BLaER1 treated with 17β-estradiol and CSF1 and Interleukin-3, amounts not matched to agents 10 nM and 100 nM (cell line): ENCODE measurements around the gene CDCP2.
"Not testable (repeated sequence)": the region's sequence is repeated elsewhere in the genome, so short reads cannot be mapped to it uniquely, and the experiment has no call there.

ENCODE experiments used
- H3K27ac ChIP-seq, 11 experiments: shearing (Covaris generic); formaldehyde crosslinking; 2 replicates each; pipeline ENCODE4 v1.8.1; 2022
- H3K27me3 ChIP-seq, 11 experiments: shearing (Covaris generic); formaldehyde crosslinking; 2 replicates each; pipeline ENCODE4 v1.8.1; 2022
- H3K36me3 ChIP-seq, 11 experiments: shearing (Covaris generic); formaldehyde crosslinking; 2 replicates each; pipeline ENCODE4 v1.8.1; 2022
- H3K4me1 ChIP-seq, 10 experiments: shearing (Covaris generic); formaldehyde crosslinking; 2 replicates each; pipeline ENCODE4 v1.8.1; 2022
- H3K4me2 ChIP-seq, 11 experiments: shearing (Covaris generic); formaldehyde crosslinking; 2 replicates each; pipeline ENCODE4 v1.8.1; 2022
- H3K4me3 ChIP-seq, 10 experiments: shearing (Covaris generic); formaldehyde crosslinking; 2 replicates each; pipeline ENCODE4 v1.8.1; 2022
- H3K9ac ChIP-seq, 11 experiments: shearing (Covaris generic); formaldehyde crosslinking; 2 replicates each; pipeline ENCODE4 v1.8.1; 2022
- H3K9me3 ChIP-seq, 11 experiments: shearing (Covaris generic); formaldehyde crosslinking; replicated peaks in 1 of 11; 2 replicates each; pipeline ENCODE4 v1.8.1; 2022
- H4K20me1 ChIP-seq, 11 experiments: shearing (Covaris generic); formaldehyde crosslinking; 2 replicates each; pipeline ENCODE4 v1.8.1; 2022
- Cebpa-rat ChIP-seq, 11 experiments: shearing (Covaris generic); IDR thresholded peaks; 2 replicates each; pipeline ENCODE4 v1.8.1; 2022

Gene CDCP2

GRCh38 chr1:54109129-54110090 lies 43.4 kb downstream of the CDCP2 start:
- Histone ChIP-seq H3K9ac (no peak overlapping the region), H3K4me1 (peaks cover 0 to 5% (median 0%) of the 10 kb centered on the region in 10 experiments; a peak in 2 of 20 replicates), H3K36me3 (0 out of 22 replicates have a peak, but pooled peaks cover 0 to 7% (median 0%) of the 10 kb centered on the region in 11 experiments), H4K20me1 (no peaks in the 10 kb centered on the region; a peak in 1 of 22 replicates), H3K27me3 (no peaks in the 10 kb centered on the region), H3K9me3 (no peaks in the 10 kb centered on the region), H3K4me3 (no peak overlapping the region), H3K4me2 (no peak overlapping the region), H3K27ac (no peak overlapping the region)
- TF ChIP-seq Cebpa-rat (IDR thresholded peaks at IDR 0.05), result no peak

- Histone ChIP-seq H3K9me3 (peaks cover 0 to 3% (median 0%) of the 10 kb centered on the region in 11 experiments; a peak in 3 of 22 replicates), H3K36me3 (peaks cover 0 to 8% (median 0%) of the 10 kb centered on the region in 11 experiments; a peak in 3 of 22 replicates), H3K4me3 (no peak overlapping the region), H3K4me2 (no peak overlapping the region), H3K27ac (no peak overlapping the region), H4K20me1 (no peaks in the 10 kb centered on the region), H3K27me3 (no peaks in the 10 kb centered on the region), H3K4me1 (peaks cover 0 to 5% (median 0%) of the 10 kb centered on the region in 10 experiments; a peak in 2 of 20 replicates), H3K9ac (no peak overlapping the region)
- TF ChIP-seq Cebpa-rat (IDR thresholded peaks at IDR 0.05), result no peak
Measured at GRCh38 chr1:54108156-54108555, 44.6 kb downstream of the CDCP2 start.

GRCh38 chr1:54107131-54107530 lies 45.7 kb downstream of the CDCP2 start:
- H3K4me1 ChIP-seq, result no peaks in the 10 kb centered on the region
- peaks cover 0 to 11% (median 0%) of the 10 kb centered on the region in 11 experiments; a peak in 4 of 22 replicates for H3K9me3 ChIP-seq
- no peak overlapping the region for H3K27ac ChIP-seq

GRCh38 chr1:54105736-54106269 lies 47.0 kb downstream of the CDCP2 start:
- no peaks in the 10 kb centered on the region for H3K27me3 ChIP-seq
- no peak overlapping the region for H3K4me3 ChIP-seq
- H3K36me3 ChIP-seq, result peaks cover 0 to 25% (median 16%) of the 10 kb centered on the region in 11 experiments; a peak in 12 of 22 replicates
- no peaks in the 10 kb centered on the region for H4K20me1 ChIP-seq
- peaks cover 0 to 11% (median 0%) of the 10 kb centered on the region in 11 experiments; a peak in 4 of 22 replicates for H3K9me3 ChIP-seq
- H3K4me2 ChIP-seq, result no peak overlapping the region
- no peak overlapping the region for H3K9ac ChIP-seq
- no peak for TF ChIP-seq Cebpa-rat (IDR thresholded peaks at IDR 0.05)
- no peaks in the 10 kb centered on the region for H3K4me1 ChIP-seq
- no peak overlapping the region for H3K27ac ChIP-seq

More at GRCh38 chr1:54107131-54107530, 45.7 kb downstream of the CDCP2 start:
- no peaks in the 10 kb centered on the region for H3K27me3 ChIP-seq
- H4K20me1 ChIP-seq, result no peaks in the 10 kb centered on the region
- H3K4me2 ChIP-seq, result no peak overlapping the region
- H3K4me3 ChIP-seq, result no peak overlapping the region
- no peak overlapping the region for H3K9ac ChIP-seq
- TF ChIP-seq Cebpa-rat (IDR thresholded peaks at IDR 0.05), result no peak
- peaks cover 0 to 16% (median 7%) of the 10 kb centered on the region in 11 experiments; a peak in 9 of 22 replicates for H3K36me3 ChIP-seq

GRCh38 chr1:54105080-54105479 lies 47.7 kb downstream of the CDCP2 start:
- H3K27ac ChIP-seq, result no peak overlapping the region
- H3K27me3 ChIP-seq, result no peaks in the 10 kb centered on the region
- H3K36me3 ChIP-seq, result peaks cover 0 to 25% (median 16%) of the 10 kb centered on the region in 11 experiments; a peak in 13 of 22 replicates
- no peaks in the 10 kb centered on the region for H4K20me1 ChIP-seq
- no peak overlapping the region for H3K9ac ChIP-seq
- H3K4me2 ChIP-seq, result no peak overlapping the region
- no peak for TF ChIP-seq Cebpa-rat (IDR thresholded peaks at IDR 0.05)
- peaks cover 0 to 11% (median 0%) of the 10 kb centered on the region in 11 experiments; a peak in 4 of 22 replicates for H3K9me3 ChIP-seq
- H3K4me1 ChIP-seq, result no peaks in the 10 kb centered on the region
- H3K4me3 ChIP-seq, result no peak overlapping the region

GRCh38 chr1:54104613-54105012 lies 48.2 kb downstream of the CDCP2 start:
- not testable (repeated sequence) for H3K27ac ChIP-seq, H3K9ac ChIP-seq, H3K4me3 ChIP-seq, H4K20me1 ChIP-seq, H3K27me3 ChIP-seq, H3K4me1 ChIP-seq, H3K4me2 ChIP-seq
- H3K36me3 ChIP-seq, result peaks cover 0 to 27% (median 16%) of the 10 kb centered on the region in 11 experiments; a peak in 13 of 22 replicates
- peaks cover 0 to 11% (median 0%) of the 10 kb centered on the region in 11 experiments; a peak in 4 of 22 replicates for H3K9me3 ChIP-seq

GRCh38 chr1:54103414-54103813 lies 49.4 kb downstream of the CDCP2 start:
- Histone ChIP-seq H3K9ac (no peak overlapping the region), H3K4me2 (no peak overlapping the region), H3K27ac (no peak overlapping the region), H4K20me1 (no peaks in the 10 kb centered on the region), H3K36me3 (peaks cover 0 to 39% (median 16%) of the 10 kb centered on the region in 11 experiments; a peak in 13 of 22 replicates), H3K9me3 (peaks cover 0 to 11% (median 0%) of the 10 kb centered on the region in 11 experiments; a peak in 4 of 22 replicates), H3K4me1 (peaks cover 0 to 13% (median 0%) of the 10 kb centered on the region in 10 experiments; a peak in 5 of 20 replicates), H3K27me3 (no peaks in the 10 kb centered on the region), H3K4me3 (no peak overlapping the region)
- TF ChIP-seq Cebpa-rat (IDR thresholded peaks at IDR 0.05), result no peak

- Histone ChIP-seq H4K20me1 (no peaks in the 10 kb centered on the region), H3K36me3 (peaks cover 18 to 61% (median 37%) of the 10 kb centered on the region in 11 experiments; a peak in 21 of 22 replicates), H3K27me3 (no peaks in the 10 kb centered on the region), H3K9me3 (peaks cover 0 to 11% (median 0%) of the 10 kb centered on the region in 11 experiments; a peak in 4 of 22 replicates), H3K4me1 (peaks cover 0 to 23% (median 9%) of the 10 kb centered on the region in 10 experiments; a peak in 14 of 20 replicates), H3K4me2 (no peak overlapping the region), H3K4me3 (no peak overlapping the region), H3K9ac (no peak overlapping the region), H3K27ac (no peak overlapping the region)
- TF ChIP-seq Cebpa-rat (IDR thresholded peaks at IDR 0.05), result no peak
Measured at GRCh38 chr1:54100500-54100899, 52.3 kb downstream of the CDCP2 start.
